ENCODE results near the gene GSS. TPM values are rescaled to one million over a fixed set of nuclear protein-coding genes. Genes with fewer than 3 reads are reported as not detected.

The GSS gene
- total RNA-seq, 1 experiment from 2014 or later = 83.6 TPM

DNA sequence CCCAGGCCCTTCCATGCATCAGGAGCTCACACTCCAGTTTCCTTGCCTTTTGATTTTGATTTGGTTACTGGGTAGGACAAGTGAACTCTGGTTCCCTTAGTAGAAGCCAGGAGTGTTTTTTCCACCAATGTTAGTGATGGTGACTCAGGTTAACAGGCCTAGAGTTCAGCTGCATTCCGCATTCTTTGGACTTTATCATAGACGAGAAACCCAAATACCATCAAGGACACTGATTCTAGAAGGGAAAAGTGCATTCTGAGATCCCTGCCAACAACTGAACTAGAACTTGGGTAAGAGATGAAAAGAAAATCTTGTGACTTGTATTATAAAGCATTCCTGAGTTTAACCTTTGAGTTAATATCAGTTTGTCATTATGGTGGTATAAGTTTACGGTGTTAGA is 8.9 kb downstream of the GSS start:
- Histone ChIP-seq H3K27me3 (ENCODE audit: insufficient read depth, low read length) (no peaks in the 10 kb centered on the region), H3K9me2 (ENCODE audit: insufficient read depth) (no peaks in the 10 kb centered on the region), H3K4me2 (ENCODE audit: low read length) (no peak overlapping the region), H3K9me3 (ENCODE audit: control insufficient read depth in 1 of 2, insufficient read depth in 1 of 2, low read depth in 1 of 2, low read length in 2 of 2) (no peaks in the 10 kb centered on the region), H2AFZ (ENCODE audit: low read depth, low read length, poor library complexity, severe bottlenecking) (no peak overlapping the region), H3K4me3 (replicated peaks in 1 of 2; ENCODE audit: low read depth in 1 of 2, low read length in 2 of 2) (no peak overlapping the region), H3K4me1 (ENCODE audit: control insufficient read depth in 1 of 2, insufficient read depth in 2 of 2, low read length in 2 of 2) (no peaks in the 10 kb centered on the region), H3K27ac (ENCODE audit: low read depth, low read length) (no peak overlapping the region), H4K20me1 (ENCODE audit: insufficient read depth) (no peaks in the 10 kb centered on the region), H3K36me3 (ENCODE audit: control insufficient read depth in 1 of 2, insufficient read depth in 2 of 2, low read length in 2 of 2) (peaks cover 25 to 57% of the 10 kb centered on the region in 2 experiments), H3K79me2 (ENCODE audit: insufficient read depth, low read length) (no peaks in the 10 kb centered on the region), H3K9ac (ENCODE audit: low read length) (no peak overlapping the region)
- ChIA-PET POLR2A (no interaction called here), CTCF (no interaction called here), RAD21 (ENCODE audit: low non-redundant PET in 1 of 2, low total read pairs in 2 of 2, uncharacterized antibody in 2 of 2, unreplicated experiment in 2 of 2) (no interaction called here)
- intact Hi-C loops (cut with micrococcal nuclease) = no loop called here
- DNase-seq (ENCODE audit: low read depth, low spot score) (no peak), ATAC-seq (no peak)
- no TSS peak for BruUV-seq (replicated peaks)
- TF ChIP-seq EGR1 (IDR thresholded peaks at IDR 0.05; ENCODE audit: low read depth) = no peak
- no peak for TF ChIP-seq FOSL1 (IDR thresholded peaks at IDR 0.05; ENCODE audit: low read depth)
- no peak for TF ChIP-seq SP1 (IDR thresholded peaks at IDR 0.05; ENCODE audit: low read depth)
- no peak for TF ChIP-seq ZNF274 (IDR thresholded peaks at IDR 0.05; ENCODE audit: low read depth, low read length)
- TF ChIP-seq EZH2 (IDR thresholded peaks at IDR 0.05) = no peak
- TF ChIP-seq, protein P1, sequence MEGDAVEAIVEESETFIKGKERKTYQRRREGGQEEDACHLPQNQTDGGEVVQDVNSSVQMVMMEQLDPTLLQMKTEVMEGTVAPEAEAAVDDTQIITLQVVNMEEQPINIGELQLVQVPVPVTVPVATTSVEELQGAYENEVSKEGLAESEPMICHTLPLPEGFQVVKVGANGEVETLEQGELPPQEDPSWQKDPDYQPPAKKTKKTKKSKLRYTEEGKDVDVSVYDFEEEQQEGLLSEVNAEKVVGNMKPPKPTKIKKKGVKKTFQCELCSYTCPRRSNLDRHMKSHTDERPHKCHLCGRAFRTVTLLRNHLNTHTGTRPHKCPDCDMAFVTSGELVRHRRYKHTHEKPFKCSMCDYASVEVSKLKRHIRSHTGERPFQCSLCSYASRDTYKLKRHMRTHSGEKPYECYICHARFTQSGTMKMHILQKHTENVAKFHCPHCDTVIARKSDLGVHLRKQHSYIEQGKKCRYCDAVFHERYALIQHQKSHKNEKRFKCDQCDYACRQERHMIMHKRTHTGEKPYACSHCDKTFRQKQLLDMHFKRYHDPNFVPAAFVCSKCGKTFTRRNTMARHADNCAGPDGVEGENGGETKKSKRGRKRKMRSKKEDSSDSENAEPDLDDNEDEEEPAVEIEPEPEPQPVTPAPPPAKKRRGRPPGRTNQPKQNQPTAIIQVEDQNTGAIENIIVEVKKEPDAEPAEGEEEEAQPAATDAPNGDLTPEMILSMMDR (IDR thresholded peaks at IDR 0.05 in 2 of 3, conservative IDR thresholded peaks at IDR 0.05 in 1 of 3; ENCODE audit: borderline replicate concordance in 1 of 3, insufficient read depth in 1 of 3, low read depth in 2 of 3, low read length in 2 of 3) = no peak
- no peak for TF ChIP-seq SRF (IDR thresholded peaks at IDR 0.05; ENCODE audit: low read depth)
- no peak for TF ChIP-seq EZH2phosphoT487 (IDR thresholded peaks at IDR 0.05; ENCODE audit: borderline replicate concordance)
- no peak for TF ChIP-seq RAD21 (IDR thresholded peaks at IDR 0.05; ENCODE audit: low read depth)
- TF ChIP-seq, protein P2, sequence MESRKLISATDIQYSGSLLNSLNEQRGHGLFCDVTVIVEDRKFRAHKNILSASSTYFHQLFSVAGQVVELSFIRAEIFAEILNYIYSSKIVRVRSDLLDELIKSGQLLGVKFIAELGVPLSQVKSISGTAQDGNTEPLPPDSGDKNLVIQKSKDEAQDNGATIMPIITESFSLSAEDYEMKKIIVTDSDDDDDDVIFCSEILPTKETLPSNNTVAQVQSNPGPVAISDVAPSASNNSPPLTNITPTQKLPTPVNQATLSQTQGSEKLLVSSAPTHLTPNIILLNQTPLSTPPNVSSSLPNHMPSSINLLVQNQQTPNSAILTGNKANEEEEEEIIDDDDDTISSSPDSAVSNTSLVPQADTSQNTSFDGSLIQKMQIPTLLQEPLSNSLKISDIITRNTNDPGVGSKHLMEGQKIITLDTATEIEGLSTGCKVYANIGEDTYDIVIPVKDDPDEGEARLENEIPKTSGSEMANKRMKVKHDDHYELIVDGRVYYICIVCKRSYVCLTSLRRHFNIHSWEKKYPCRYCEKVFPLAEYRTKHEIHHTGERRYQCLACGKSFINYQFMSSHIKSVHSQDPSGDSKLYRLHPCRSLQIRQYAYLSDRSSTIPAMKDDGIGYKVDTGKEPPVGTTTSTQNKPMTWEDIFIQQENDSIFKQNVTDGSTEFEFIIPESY (IDR thresholded peaks at IDR 0.05; ENCODE audit: extremely low read depth, insufficient replicate concordance, low read length) = no peak
- no peak for TF ChIP-seq TCF7L2 (IDR thresholded peaks at IDR 0.05; ENCODE audit: borderline replicate concordance, extremely low read depth, insufficient read depth, insufficient read length)
- TF ChIP-seq POLR2AphosphoS5 (IDR thresholded peaks at IDR 0.05; ENCODE audit: low read depth, low read length) = no peak
- no peak for TF ChIP-seq YY1 (IDR thresholded peaks at IDR 0.05; ENCODE audit: extremely low read depth, insufficient replicate concordance, low read depth, low read length)
- TF ChIP-seq, protein P3, sequence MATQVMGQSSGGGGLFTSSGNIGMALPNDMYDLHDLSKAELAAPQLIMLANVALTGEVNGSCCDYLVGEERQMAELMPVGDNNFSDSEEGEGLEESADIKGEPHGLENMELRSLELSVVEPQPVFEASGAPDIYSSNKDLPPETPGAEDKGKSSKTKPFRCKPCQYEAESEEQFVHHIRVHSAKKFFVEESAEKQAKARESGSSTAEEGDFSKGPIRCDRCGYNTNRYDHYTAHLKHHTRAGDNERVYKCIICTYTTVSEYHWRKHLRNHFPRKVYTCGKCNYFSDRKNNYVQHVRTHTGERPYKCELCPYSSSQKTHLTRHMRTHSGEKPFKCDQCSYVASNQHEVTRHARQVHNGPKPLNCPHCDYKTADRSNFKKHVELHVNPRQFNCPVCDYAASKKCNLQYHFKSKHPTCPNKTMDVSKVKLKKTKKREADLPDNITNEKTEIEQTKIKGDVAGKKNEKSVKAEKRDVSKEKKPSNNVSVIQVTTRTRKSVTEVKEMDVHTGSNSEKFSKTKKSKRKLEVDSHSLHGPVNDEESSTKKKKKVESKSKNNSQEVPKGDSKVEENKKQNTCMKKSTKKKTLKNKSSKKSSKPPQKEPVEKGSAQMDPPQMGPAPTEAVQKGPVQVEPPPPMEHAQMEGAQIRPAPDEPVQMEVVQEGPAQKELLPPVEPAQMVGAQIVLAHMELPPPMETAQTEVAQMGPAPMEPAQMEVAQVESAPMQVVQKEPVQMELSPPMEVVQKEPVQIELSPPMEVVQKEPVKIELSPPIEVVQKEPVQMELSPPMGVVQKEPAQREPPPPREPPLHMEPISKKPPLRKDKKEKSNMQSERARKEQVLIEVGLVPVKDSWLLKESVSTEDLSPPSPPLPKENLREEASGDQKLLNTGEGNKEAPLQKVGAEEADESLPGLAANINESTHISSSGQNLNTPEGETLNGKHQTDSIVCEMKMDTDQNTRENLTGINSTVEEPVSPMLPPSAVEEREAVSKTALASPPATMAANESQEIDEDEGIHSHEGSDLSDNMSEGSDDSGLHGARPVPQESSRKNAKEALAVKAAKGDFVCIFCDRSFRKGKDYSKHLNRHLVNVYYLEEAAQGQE (IDR thresholded peaks at IDR 0.05; ENCODE audit: low read depth) = no peak
- TF ChIP-seq JUND (IDR thresholded peaks at IDR 0.05) = no peak
- TF ChIP-seq CBX3 (IDR thresholded peaks at IDR 0.05; ENCODE audit: low read depth) = no peak
- TF ChIP-seq ELF1 (IDR thresholded peaks at IDR 0.05; ENCODE audit: borderline replicate concordance, low read depth) = no peak
- TF ChIP-seq CEBPB (IDR thresholded peaks at IDR 0.05; ENCODE audit: low read depth) = no peak
- TF ChIP-seq, protein P4, sequence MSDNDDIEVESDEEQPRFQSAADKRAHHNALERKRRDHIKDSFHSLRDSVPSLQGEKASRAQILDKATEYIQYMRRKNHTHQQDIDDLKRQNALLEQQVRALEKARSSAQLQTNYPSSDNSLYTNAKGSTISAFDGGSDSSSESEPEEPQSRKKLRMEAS (IDR thresholded peaks at IDR 0.05) = no peak
- TF ChIP-seq POLR2A (IDR thresholded peaks at IDR 0.05; ENCODE audit: borderline replicate concordance, extremely low read depth, insufficient read depth, insufficient read length) = no peak

Data from HCT116 (cell line).